DMS 273 treated with DMSO at 0.1 percent for 48 hours (cell line): ENCODE results near the gene SLC6A5.

Experiments used
- DNase-seq: peaks from one replicate; lab custom pipeline; 2025; lab: John Stamatoyannopoulos, UW

SLC6A5 gene

DNA sequence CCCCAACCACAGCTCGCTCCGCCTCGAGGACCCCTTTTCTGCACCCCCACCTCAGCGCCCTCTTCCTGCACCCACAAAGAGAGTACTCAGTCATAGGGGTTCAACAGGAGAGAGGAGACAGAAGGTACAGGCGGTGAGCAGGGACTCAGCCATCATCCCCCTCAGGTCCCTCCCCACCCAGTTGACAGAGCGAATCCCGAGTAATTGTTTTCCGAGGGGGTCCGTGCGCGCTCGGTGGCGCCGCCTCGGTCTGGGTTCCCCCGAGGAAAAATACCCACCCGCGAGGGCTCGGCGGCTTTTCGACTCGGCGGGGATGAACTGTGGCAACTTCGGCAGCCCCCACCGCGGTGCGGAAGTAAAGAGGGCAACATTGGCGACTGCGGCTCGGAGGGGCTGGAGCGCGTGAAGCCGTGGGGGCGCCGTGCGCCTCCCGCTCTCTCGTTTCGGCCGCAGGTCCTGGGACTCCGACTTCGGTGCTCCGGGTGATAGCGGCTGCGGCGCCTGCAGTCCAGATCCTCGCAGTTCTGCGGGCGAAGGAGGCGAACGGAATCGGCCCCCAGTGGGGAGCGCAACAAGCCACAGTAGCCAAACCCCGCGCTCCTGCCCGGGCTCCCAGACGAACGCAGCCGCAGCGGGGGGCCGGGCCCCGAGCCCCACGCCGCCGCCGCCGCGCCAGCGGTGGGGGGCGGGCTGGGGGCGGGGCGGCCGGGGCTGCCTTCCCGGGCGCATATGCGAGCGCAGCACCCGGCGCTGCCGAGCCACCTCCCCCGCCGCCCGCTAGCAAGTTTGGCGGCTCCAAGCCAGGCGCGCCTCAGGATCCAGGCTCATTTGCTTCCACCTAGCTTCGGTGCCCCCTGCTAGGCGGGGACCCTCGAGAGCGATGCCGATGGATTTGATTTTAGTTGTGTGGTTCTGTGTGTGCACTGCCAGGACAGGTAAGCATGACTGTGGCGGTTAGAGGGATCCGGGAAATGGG lies 69.7 kb downstream of the SLC6A5 start, which contains the start of gene NELL1:
Gene NELL1, plus strand, starts transcription at position 743 of the 976 bp plus-strand sequence.
- no peak for DNase-seq

DNA sequence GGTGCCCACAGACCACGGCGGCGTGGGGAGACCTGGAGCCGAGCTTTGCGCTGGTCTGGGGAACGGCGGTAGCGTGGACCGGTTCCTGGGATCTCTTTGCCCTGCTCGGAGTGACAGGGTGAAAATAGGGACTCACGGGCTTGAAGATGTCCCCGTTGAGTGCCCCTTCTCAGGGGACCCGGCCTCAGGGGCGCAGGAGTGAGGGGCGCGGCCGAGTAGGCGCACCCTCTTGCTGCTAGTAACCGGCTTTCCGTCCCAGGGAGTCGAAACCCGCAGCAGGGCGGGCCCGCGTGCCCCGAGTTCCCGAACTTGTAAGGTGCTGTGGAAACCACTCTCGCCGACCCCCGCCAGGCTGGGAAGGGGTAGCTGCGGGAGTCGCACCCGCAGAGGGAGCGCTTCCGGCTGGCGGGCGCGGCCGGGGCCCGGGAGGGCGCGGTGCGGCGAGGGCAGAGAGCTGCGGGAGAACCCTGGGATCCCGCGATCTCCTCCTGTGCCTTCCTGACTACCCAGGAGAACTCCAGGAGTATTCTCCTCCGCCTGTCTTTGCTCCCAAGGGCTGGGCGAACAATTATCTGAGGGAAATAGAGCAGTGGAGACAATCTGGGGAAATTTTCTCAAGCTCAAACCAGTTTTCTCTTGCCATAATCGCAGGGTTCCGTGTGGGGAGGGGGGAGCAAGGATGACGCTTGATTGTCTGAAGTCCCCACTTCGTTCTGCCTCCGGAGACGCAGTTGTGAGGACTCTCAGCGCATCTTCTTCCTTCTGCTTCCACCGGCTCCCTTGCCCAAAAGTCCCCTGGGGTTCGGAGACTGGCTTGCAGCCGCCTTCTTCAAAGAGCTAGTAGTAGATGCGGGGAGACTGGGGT lies 70.6 kb downstream of the SLC6A5 start:
- no peak for DNase-seq

DNA sequence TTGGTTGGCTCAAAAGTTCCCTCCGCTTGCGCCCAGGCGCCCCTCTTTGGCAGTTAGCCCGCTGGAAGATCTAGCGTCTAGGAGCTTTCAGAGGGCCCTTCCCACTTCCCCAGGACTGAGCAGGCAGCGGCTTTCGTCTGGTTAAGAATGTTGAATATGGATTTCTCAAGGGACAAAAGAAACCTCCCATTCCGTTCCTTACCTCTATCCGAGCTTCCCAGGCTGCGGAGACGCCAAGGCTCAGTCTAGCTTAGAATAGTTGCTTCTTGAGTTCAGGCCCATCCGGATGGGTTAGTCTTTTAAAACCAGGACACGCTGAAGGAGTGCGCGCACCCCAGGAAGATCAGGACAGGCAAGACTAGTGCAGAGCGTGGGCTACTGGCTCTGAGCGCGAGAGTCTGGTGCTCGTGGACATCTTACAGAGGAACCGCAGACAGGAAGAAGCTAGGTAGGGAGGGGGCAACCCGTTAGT lies 71.6 kb downstream of the SLC6A5 start:
- DNase-seq: no peak

DNA sequence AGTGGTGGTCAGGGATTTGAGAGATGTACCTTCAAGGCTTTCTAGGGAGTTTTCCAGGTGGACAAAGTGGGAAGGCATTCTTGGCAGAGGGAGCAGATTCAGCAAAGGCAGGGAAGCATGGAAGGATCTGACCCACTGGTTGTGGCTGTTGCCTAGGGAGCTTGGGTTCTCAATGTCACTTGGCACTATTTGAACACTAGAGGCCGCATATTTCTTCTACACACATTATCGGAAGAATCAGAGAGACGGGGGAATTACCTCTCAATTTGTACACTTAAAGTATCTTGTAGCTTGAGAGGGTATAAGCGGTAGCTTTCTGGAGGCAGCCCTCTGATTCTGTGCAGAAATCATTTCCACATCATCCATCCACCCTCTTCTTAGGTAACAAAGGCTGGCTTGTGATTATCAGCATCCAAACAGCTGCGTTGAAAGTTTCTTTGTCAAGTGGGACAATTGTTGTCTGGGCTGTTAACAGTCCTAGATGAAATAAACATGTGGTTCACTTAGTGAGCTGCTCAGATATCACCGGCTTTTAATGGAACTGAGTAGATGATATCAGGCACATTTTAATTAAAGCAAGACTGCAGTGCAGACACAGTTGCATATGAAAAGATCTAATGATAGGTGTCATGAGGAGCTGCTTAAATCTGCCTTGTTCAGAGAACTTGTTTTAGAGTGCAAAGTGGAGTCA lies 72.6 kb downstream of the SLC6A5 start:
- DNase-seq: peak; percentile 22

DNA sequence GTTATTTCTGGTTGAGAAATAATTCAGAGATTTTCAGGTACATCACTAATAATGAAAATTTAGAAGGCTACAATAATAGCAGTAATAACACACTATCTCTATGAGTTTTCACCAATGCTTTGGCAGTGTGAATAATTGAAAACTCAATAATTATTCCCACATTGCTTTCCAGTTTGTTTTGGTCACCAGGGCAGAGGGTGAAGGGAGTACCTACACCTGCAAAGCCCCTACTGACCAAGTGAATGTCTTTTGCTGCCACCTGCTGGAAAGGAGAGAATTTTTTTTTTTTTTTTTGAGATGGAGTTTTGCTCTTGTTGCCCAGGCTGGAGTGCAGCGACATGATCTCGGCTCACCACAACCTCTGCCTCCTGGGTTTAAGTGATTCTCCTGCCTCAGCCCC lies 73.2 kb downstream of the SLC6A5 start:
- DNase-seq: no peak

DNA sequence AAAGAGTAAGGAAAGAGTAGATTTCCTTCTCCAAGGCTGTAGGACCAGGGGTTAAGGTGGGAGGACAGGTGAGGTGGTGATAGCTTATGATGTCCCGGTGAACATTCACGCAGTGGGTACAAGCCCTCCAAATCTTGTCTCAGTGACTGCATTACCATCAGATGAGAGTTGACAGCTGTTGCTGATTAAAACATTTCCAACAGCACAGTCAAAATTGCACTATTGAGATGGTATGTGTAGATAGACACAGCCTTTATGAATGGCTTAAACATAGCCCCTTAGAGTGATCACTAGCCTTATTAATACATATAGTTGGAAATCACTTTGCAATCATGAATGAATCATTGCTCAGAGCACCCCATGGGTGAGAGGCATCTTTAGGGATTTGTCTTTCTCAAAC lies 77.2 kb downstream of the SLC6A5 start:
- DNase-seq: no peak

DNA sequence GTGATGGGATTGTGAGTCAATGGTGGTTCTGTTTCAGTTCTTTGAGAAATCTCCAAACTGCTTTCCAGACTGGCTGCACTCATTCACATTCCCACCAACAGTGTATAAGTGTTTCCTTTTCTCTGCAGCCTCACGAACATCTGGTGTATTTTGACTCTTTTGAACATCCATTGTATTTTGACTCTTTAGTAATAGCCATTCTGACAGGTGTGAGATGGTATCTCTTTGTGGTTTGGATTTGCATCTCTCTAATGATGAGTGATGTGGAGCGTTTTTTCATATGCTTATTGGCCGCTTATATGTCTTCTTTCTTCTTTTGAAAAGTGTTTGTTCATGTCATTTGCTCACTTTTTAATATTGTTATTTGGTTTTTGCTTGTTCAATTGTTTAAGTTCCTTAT lies 89.4 kb downstream of the SLC6A5 start:
- DNase-seq: no peak

DNA sequence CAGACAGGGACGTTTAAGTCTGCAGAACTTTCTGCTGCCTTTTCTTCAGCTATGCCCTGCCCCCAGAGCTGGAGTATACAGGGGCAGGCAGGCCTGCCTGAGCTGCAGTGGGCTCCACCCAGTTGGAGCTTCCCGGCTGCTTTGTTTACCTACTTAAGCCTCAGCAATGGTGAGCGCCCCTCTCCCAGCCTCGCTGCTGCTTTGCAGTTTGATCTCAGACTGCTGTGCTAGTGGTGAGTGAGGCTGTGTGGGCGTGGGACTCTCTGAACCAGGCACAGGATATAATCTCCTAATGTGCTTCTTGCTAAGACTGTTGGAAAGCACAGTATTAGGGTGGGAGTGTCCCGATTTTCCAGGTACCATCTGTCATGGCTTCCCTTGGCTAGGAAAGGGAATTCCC lies 108.5 kb downstream of the SLC6A5 start:
- DNase-seq: no peak
